ENCODE measurements around the gene UTP3.

- TF ChIP-seq, protein P1, sequence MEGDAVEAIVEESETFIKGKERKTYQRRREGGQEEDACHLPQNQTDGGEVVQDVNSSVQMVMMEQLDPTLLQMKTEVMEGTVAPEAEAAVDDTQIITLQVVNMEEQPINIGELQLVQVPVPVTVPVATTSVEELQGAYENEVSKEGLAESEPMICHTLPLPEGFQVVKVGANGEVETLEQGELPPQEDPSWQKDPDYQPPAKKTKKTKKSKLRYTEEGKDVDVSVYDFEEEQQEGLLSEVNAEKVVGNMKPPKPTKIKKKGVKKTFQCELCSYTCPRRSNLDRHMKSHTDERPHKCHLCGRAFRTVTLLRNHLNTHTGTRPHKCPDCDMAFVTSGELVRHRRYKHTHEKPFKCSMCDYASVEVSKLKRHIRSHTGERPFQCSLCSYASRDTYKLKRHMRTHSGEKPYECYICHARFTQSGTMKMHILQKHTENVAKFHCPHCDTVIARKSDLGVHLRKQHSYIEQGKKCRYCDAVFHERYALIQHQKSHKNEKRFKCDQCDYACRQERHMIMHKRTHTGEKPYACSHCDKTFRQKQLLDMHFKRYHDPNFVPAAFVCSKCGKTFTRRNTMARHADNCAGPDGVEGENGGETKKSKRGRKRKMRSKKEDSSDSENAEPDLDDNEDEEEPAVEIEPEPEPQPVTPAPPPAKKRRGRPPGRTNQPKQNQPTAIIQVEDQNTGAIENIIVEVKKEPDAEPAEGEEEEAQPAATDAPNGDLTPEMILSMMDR (conservative IDR thresholded peaks at IDR 0.05 in 1 of 2, IDR thresholded peaks at IDR 0.05 in 1 of 2; ENCODE audit: low read depth in 1 of 2, low read length in 2 of 2), result no peak
- no peak for TF ChIP-seq EZH2 (IDR thresholded peaks at IDR 0.05; ENCODE audit: low read length, missing control alignments)
These were observed 23.3 kb downstream of the UTP3 start for GRCh38 chr4:70711599-70711998.
